HEK293 (cell line): ENCODE results near the gene CFAP221.

Source experiments
- CTCF ChIA-PET: fragments of 350-600 bp; formaldehyde crosslinking; extraction: SDS; loops from one replicate; lab custom pipeline; 2021; ENCODE audit warnings: antibody characterized with exemption; lab: Yijun Ruan, JAX
- POLR2A ChIA-PET: fragments of 300-600 bp; formaldehyde crosslinking; extraction: SDS; loops from one replicate; lab custom pipeline; 2020; ENCODE audit warnings: antibody characterized with exemption, inconsistent platforms; lab: Yijun Ruan, JAX
- H3K27ac ChIP-seq: fragments of 200-500 bp; sonication (Bioruptor generic); 2 replicates; pipeline ENCODE4 v1.5.1; 2014; ENCODE audit warnings: low read depth, low read length, control low read depth, inconsistent platforms; ENCODE audit errors: extremely low read depth
- H3K36me3 ChIP-seq, 2 experiments: fragments of 200-500 bp in 1 of 2; sonication (Bioruptor generic) in 1 of 2; 1 replicate in 1 of 2; 2 replicates in 1 of 2; pipeline ENCODE4 v1.5.1; 2014 to 2017; ENCODE audit warnings: inconsistent platforms in 2 of 2, low read length in 2 of 2; ENCODE audit not compliant: control insufficient read depth in 2 of 2, insufficient read depth in 1 of 2
- H3K4me1 ChIP-seq: fragments of 200-500 bp; sonication (Bioruptor generic); 2 replicates; pipeline ENCODE4 v1.5.1; 2014; ENCODE audit warnings: mild to moderate bottlenecking, low read length, inconsistent platforms; ENCODE audit not compliant: control insufficient read depth, insufficient read depth
- H3K4me3 ChIP-seq: 2 replicates; pipeline ENCODE4 v1.5.1; 2011; ENCODE audit warnings: low read depth, mild to moderate bottlenecking, control low read depth, low read length, moderate library complexity
- H3K9me3 ChIP-seq: fragments of 200-500 bp; sonication (Bioruptor generic); 2 replicates; pipeline ENCODE4 v1.5.1; 2014; ENCODE audit warnings: low read depth, low read length, inconsistent platforms; ENCODE audit not compliant: control insufficient read depth, insufficient read depth
- ELK4 ChIP-seq: IDR thresholded peaks from 2 replicates; pipeline ENCODE4 v1.6.1; 2011; ENCODE audit warnings: mild to moderate bottlenecking, low read depth, low read length, borderline replicate concordance
- HOXA7 ChIP-seq: sonication (generic); formaldehyde crosslinking; IDR thresholded peaks from 2 replicates; pipeline ENCODE4 v1.8.1; 2022; ENCODE audit warnings: missing genetic modification reagents, borderline replicate concordance
- PBX3 ChIP-seq: sonication (generic); formaldehyde crosslinking; IDR thresholded peaks from 2 replicates; pipeline ENCODE4 v1.8.1; 2022; ENCODE audit warnings: mild to moderate bottlenecking, moderate library complexity, missing genetic modification reagents
- SP7 ChIP-seq: fragments of 450-650 bp; formaldehyde crosslinking; IDR thresholded peaks from 2 replicates; pipeline ENCODE4 v1.5.1; 2016; ENCODE audit warnings: missing biosample characterization, missing genetic modification characterization
- ZBTB7A ChIP-seq: fragments of 450-650 bp; formaldehyde crosslinking; IDR thresholded peaks from 2 replicates; pipeline ENCODE4 v1.5.1; 2016; ENCODE audit warnings: low read depth, missing biosample characterization, missing genetic modification characterization
- ZEB2 ChIP-seq: fragments of 450-650 bp; formaldehyde crosslinking; IDR thresholded peaks from 2 replicates; pipeline ENCODE4 v1.5.1; 2016; ENCODE audit warnings: missing biosample characterization, missing genetic modification characterization
- ZNF112 ChIP-seq: fragments of 450-650 bp; formaldehyde crosslinking; IDR thresholded peaks from 2 replicates; pipeline ENCODE4 v1.5.0; 2017; ENCODE audit warnings: missing biosample characterization, missing genetic modification characterization
- ZNF146 ChIP-seq: fragments of 450-650 bp; formaldehyde crosslinking; IDR thresholded peaks from 2 replicates; pipeline ENCODE4 v1.5.1; 2016; ENCODE audit warnings: missing biosample characterization, missing genetic modification characterization
- ZNF23 ChIP-seq: fragments of 450-650 bp; formaldehyde crosslinking; IDR thresholded peaks from 2 replicates; pipeline ENCODE4 v1.5.1; 2016; ENCODE audit warnings: missing biosample characterization, missing genetic modification characterization, borderline replicate concordance
- ZNF266 ChIP-seq: fragments of 450-650 bp; formaldehyde crosslinking; IDR thresholded peaks from 2 replicates; pipeline ENCODE4 v1.5.1; 2016; ENCODE audit warnings: missing biosample characterization, missing genetic modification characterization, low read depth
- ZNF311 ChIP-seq: fragments of 450-650 bp; formaldehyde crosslinking; IDR thresholded peaks from 2 replicates; pipeline ENCODE4 v1.5.1; 2017; ENCODE audit warnings: missing biosample characterization, missing genetic modification characterization, borderline replicate concordance
- ZNF362 ChIP-seq: fragments of 450-650 bp; formaldehyde crosslinking; IDR thresholded peaks from 2 replicates; pipeline ENCODE4 v1.5.1; 2016; ENCODE audit warnings: missing biosample characterization, missing genetic modification characterization
- ZNF391 ChIP-seq: fragments of 450-650 bp; formaldehyde crosslinking; IDR thresholded peaks from 2 replicates; pipeline ENCODE4 v1.5.1; 2016; ENCODE audit warnings: low read depth, missing biosample characterization, missing genetic modification characterization, borderline replicate concordance
- ZNF423 ChIP-seq: fragments of 450-650 bp; formaldehyde crosslinking; IDR thresholded peaks from 2 replicates; pipeline ENCODE4 v1.5.1; 2016; ENCODE audit warnings: missing biosample characterization, missing genetic modification characterization
- ZNF514 ChIP-seq: fragments of 450-650 bp; formaldehyde crosslinking; IDR thresholded peaks from 2 replicates; pipeline ENCODE4 v1.5.1; 2016; ENCODE audit warnings: missing biosample characterization, missing genetic modification characterization
- ZNF560 ChIP-seq: fragments of 450-650 bp; formaldehyde crosslinking; IDR thresholded peaks from 2 replicates; pipeline ENCODE4 v1.5.1; 2017; ENCODE audit warnings: missing biosample characterization, missing genetic modification characterization, borderline replicate concordance
- ZNF610 ChIP-seq: fragments of 450-650 bp; formaldehyde crosslinking; IDR thresholded peaks from 2 replicates; pipeline ENCODE4 v1.5.1; 2016; ENCODE audit warnings: missing biosample characterization, missing genetic modification characterization, borderline replicate concordance
- ZNF843 ChIP-seq: fragments of 450-650 bp; formaldehyde crosslinking; IDR thresholded peaks from 2 replicates; pipeline ENCODE4 v1.5.1; 2016; ENCODE audit warnings: missing biosample characterization, missing genetic modification characterization
- ZXDB ChIP-seq: fragments of 450-650 bp; formaldehyde crosslinking; IDR thresholded peaks from 2 replicates; pipeline ENCODE4 v1.5.1; 2016; ENCODE audit warnings: missing biosample characterization, missing genetic modification characterization

The CFAP221 gene

GRCh38 chr2:119567292-119567691 lies 23.0 kb downstream of the CFAP221 start:
- Histone ChIP-seq H3K4me3 (no peak overlapping the region), H3K36me3 (no peaks in the 10 kb centered on the region), H3K4me1 (no peaks in the 10 kb centered on the region), H3K27ac (no peak overlapping the region), H3K9me3 (no peaks in the 10 kb centered on the region)
- POLR2A ChIA-PET = no interaction called here
- CTCF ChIA-PET = interaction anchor here (0.5 kb wide), 1 partner anchor 99 kb away, joined by 3 read pairs; no protein-coding TSS in a partner anchor
- TF ChIP-seq ZNF146 (tag by site-specific recombination) = peak; percentile 58
- TF ChIP-seq ZNF423 (tag by site-specific recombination) = no peak
- no peak for TF ChIP-seq ZNF843 (tag by site-specific recombination)
- no peak for TF ChIP-seq SP7

GRCh38 chr2:119574108-119574815 lies 30.0 kb downstream of the CFAP221 start:
- TF ChIP-seq HOXA7 (CRISPR knock-in tag) = no peak
- TF ChIP-seq ZNF266 (tag by site-specific recombination) = no peak
- TF ChIP-seq PBX3 (CRISPR knock-in tag) = no peak
- no peak for TF ChIP-seq ZBTB7A (tag by site-specific recombination)
- no peak for TF ChIP-seq ZNF560 (tag by site-specific recombination)
- no peak for TF ChIP-seq ZNF514 (tag by site-specific recombination)
- no peak for TF ChIP-seq ZNF362 (tag by site-specific recombination)
- no peak for TF ChIP-seq ZNF391 (tag by site-specific recombination)
- Histone ChIP-seq H3K36me3 (no peaks in the 10 kb centered on the region), H3K4me3 (no peak overlapping the region), H3K9me3 (no peaks in the 10 kb centered on the region), H3K27ac (no peak overlapping the region), H3K4me1 (no peaks in the 10 kb centered on the region)
- ChIA-PET CTCF (interaction anchor here (1.1 kb wide), 1 partner anchor 57 kb away, joined by 3 read pairs; no protein-coding TSS in a partner anchor), POLR2A (no interaction called here)

- TF ChIP-seq ZEB2 (tag by site-specific recombination) = no peak
- TF ChIP-seq ZNF112 (tag by site-specific recombination) = no peak
- no peak for TF ChIP-seq ZNF610
- Histone ChIP-seq H3K9me3 (no peaks in the 10 kb centered on the region), H3K4me3 (no peak overlapping the region), H3K4me1 (no peaks in the 10 kb centered on the region), H3K27ac (no peak overlapping the region), H3K36me3 (no peaks in the 10 kb centered on the region)
- CTCF ChIA-PET = interaction anchor here (0.7 to 1.1 kb wide), 3 partner anchors 17 to 86 kb away, joined by 3 to 4 read pairs (median 3); no protein-coding TSS in a partner anchor
- POLR2A ChIA-PET = no interaction called here
These were observed 30.6 kb downstream of the CFAP221 start for GRCh38 chr2:119574864-119575263.

- H3K36me3 ChIP-seq = no peaks in the 10 kb centered on the region
- ChIA-PET POLR2A (interaction anchor here (0.6 kb wide), 1 partner anchor 333 kb away, joined by 3 read pairs; no protein-coding TSS in a partner anchor), CTCF (interaction anchor here (0.7 to 1.2 kb wide), 4 partner anchors 17 to 99 kb away, joined by 3 to 5 read pairs (median 4); no protein-coding TSS in a partner anchor)
- no peaks in the 10 kb centered on the region for H3K9me3 ChIP-seq
- TF ChIP-seq ZNF311 (no peak), ZXDB (tag by site-specific recombination) (no peak), ZNF23 (no peak), ELK4 (no peak)
- H3K4me1 ChIP-seq = no peaks in the 10 kb centered on the region
- no peak overlapping the region for H3K4me3 ChIP-seq
- H3K27ac ChIP-seq = no peak overlapping the region
These were observed 31.2 kb downstream of the CFAP221 start for GRCh38 chr2:119575439-119575838.
